ENCODE measurements around the gene ITPKB. TPM values are rescaled to one million over a fixed set of nuclear protein-coding genes. Genes with fewer than 3 reads are reported as not detected.

The ITPKB gene
- polyA plus RNA-seq (2012; rRNA removed): 1.8 and 2.4 TPM in 2 replicates
- polyA plus RNA-seq (2012; cell fraction: cytosol; rRNA removed): 1.0 and 1.7 TPM in 2 replicates
- polyA plus RNA-seq (2012; cell fraction: nucleus; rRNA removed): 3.5 and 3.6 TPM in 2 replicates

DNA sequence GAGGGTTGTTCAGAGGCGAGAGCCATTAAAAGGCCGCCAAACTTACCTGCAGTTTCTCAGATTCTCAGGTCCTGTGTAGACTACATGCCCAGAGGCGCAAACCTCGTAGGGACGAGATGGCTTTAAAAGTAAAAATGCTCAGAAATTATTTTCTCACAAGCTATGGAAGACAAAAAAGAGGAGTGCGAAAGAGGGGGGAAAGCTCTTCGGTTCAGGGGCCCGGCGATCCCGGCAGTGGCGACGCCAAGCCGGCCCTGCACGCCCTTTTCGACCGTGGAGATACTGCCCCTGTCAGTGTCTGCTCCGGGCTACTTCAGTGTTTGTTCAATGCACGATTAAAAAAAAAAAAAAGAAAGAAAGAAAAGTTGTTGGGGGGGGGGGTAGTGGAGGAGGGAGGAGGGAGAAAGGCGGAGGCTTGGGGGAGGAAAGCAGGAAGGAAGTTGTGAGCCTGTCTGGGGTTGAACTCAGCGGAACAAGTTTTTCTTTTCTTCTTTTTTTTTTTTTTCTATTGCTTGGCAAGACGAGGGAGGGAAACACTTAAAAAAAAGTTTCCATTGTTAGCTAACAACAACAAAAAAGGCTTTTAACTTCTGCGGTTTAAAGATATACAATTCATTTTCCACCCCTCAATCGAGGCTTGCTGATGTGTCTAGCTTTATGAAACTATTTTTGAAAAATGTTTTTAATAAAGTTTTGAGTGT lies at the start of gene ITPKB:
ITPKB (minus strand) TSS at position 288 of the 701 bp plus-strand sequence. CDS start 1,824 bp downstream, outside the sequence.
- 0 out of 2 replicates have a peak, but pooled peaks cover 3% of the 10 kb centered on the region for H3K9me2 ChIP-seq
- no peaks in the 10 kb centered on the region for H3K27me3 ChIP-seq (ENCODE audit: insufficient read depth)
- peaks cover 4 to 13% of the 10 kb centered on the region in 2 experiments; a peak in 3 of 4 replicates for H3K4me1 ChIP-seq (ENCODE audit: control insufficient read depth in 1 of 2, insufficient read depth in 2 of 2, low read depth in 1 of 2, low read length in 1 of 2)
- H3K79me2 ChIP-seq (ENCODE audit: insufficient read depth): no peaks in the 10 kb centered on the region
- peak within 1 kb of the TSS; percentile 99 for H3K4me2 ChIP-seq
- H2AFZ ChIP-seq (ENCODE audit: low read depth): peak within 1 kb of the TSS; percentile 100
- peak within 1 kb of the TSS; percentile 70 for H3K9ac ChIP-seq
- H3K36me3 ChIP-seq (replicated peaks in 1 of 2; ENCODE audit: control insufficient read depth in 1 of 2, insufficient read depth in 2 of 2, low read length in 1 of 2): peaks cover 0 to 7% of the 10 kb centered on the region in 2 experiments
- peak; percentile 38 for DNase-seq
- no peaks in the 10 kb centered on the region for H3F3A ChIP-seq (replicated peaks; ENCODE audit: insufficient read depth)
- ChIA-PET POLR2A (no interaction called here), CTCF (interaction anchor here (1.2 to 3.1 kb wide), 2 partner anchors 88 to 105 kb away, joined by 3 to 13 read pairs; no protein-coding TSS in a partner anchor)
- peak within 1 kb of the TSS; percentile 65 to 80 for H3K4me3 ChIP-seq (ENCODE audit: low read depth in 2 of 2, low read length in 1 of 2)
- H4K20me1 ChIP-seq (ENCODE audit: insufficient read depth): no peaks in the 10 kb centered on the region
- 0 out of 2 replicates have a peak, but pooled peaks cover 8% of the 10 kb centered on the region for H3K9me3 ChIP-seq
- peak; percentile 59; the same call in 1 of the 2 replicates for TF ChIP-seq SIN3A (IDR thresholded peaks at IDR 0.05; ENCODE audit: borderline replicate concordance, low read depth, low read length)
- TF ChIP-seq TAF1 (IDR thresholded peaks at IDR 0.05; ENCODE audit: borderline replicate concordance, low read depth, low read length): 0 out of 2 replicates have a peak, but pooled peaks have one; percentile 29
- TF ChIP-seq NFIC (IDR thresholded peaks at IDR 0.05; ENCODE audit: borderline replicate concordance): no peak
- peak; percentile 62; the same call in 1 of the 2 replicates for TF ChIP-seq GABPA (IDR thresholded peaks at IDR 0.05; ENCODE audit: low read depth)
- H3K27ac ChIP-seq (ENCODE audit: low read depth in 2 of 2, low read length in 1 of 2): peak within 1 kb of the TSS; percentile 50 to 68
- 10% methylated on average over 23 of the region's 23 CpGs for whole genome bisulfite sequencing (ENCODE audit: low lambda C conversion rate)

DNA sequence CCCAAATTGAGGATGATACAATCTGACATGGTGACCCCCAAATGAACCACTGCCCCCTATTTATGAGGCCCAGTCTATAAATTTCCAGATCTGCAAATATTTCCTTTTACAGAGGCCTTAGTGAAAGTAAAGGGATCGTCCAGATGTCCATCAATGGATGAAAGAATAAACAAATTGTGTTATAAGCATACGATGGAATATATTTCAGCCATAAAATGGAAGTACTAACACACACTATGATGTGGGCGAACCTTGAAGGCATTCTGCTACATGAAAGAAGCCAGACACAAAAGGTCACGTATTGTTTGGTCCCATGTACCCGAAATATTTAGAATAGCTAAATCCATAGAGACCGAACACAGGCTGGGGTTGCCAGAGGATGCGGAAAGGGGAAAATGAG lies 48.6 kb upstream of the ITPKB start:
- WGBS (ENCODE audit: low lambda C conversion rate): 64% methylated on average over 7 of the region's 7 CpGs
- Histone ChIP-seq H3K27ac (ENCODE audit: low read depth in 2 of 2, low read length in 1 of 2) (no peak overlapping the region), H3K9me2 (no peaks in the 10 kb centered on the region), H2AFZ (ENCODE audit: low read depth) (no peak overlapping the region), H3F3A (replicated peaks; ENCODE audit: insufficient read depth) (no peaks in the 10 kb centered on the region), H3K4me2 (no peak overlapping the region), H3K9me3 (no peaks in the 10 kb centered on the region), H3K36me3 (replicated peaks in 1 of 2; ENCODE audit: control insufficient read depth in 1 of 2, insufficient read depth in 2 of 2, low read length in 1 of 2) (no peaks in the 10 kb centered on the region), H3K27me3 (ENCODE audit: insufficient read depth) (peaks cover 7% of the 10 kb centered on the region; the same call in 1 of the 2 replicates), H4K20me1 (ENCODE audit: insufficient read depth) (no peaks in the 10 kb centered on the region), H3K79me2 (ENCODE audit: insufficient read depth) (no peaks in the 10 kb centered on the region), H3K4me3 (ENCODE audit: low read depth in 2 of 2, low read length in 1 of 2) (no peak overlapping the region), H3K9ac (no peak overlapping the region), H3K4me1 (ENCODE audit: control insufficient read depth in 1 of 2, insufficient read depth in 2 of 2, low read depth in 1 of 2, low read length in 1 of 2) (no peaks in the 10 kb centered on the region)
- ChIA-PET POLR2A (no interaction called here), CTCF (no interaction called here)
- TF ChIP-seq TEAD4 (IDR thresholded peaks at IDR 0.05; ENCODE audit: borderline replicate concordance, insufficient read depth) (no peak), MEF2A (IDR thresholded peaks at IDR 0.05; ENCODE audit: borderline replicate concordance, low read depth) (no peak), GABPA (IDR thresholded peaks at IDR 0.05; ENCODE audit: low read depth) (no peak), MXI1 (IDR thresholded peaks at IDR 0.05; ENCODE audit: low read depth, low read length) (no peak), EP300 (IDR thresholded peaks at IDR 0.05; ENCODE audit: borderline replicate concordance in 1 of 2, low read depth in 1 of 2, low read length in 1 of 2) (no peak), RAD21 (IDR thresholded peaks at IDR 0.05; ENCODE audit: low read length) (no peak), POLR2AphosphoS5 (IDR thresholded peaks at IDR 0.05; ENCODE audit: low read depth, low read length) (no peak), JUND (IDR thresholded peaks at IDR 0.05) (no peak)
- TF ChIP-seq, protein P1, sequence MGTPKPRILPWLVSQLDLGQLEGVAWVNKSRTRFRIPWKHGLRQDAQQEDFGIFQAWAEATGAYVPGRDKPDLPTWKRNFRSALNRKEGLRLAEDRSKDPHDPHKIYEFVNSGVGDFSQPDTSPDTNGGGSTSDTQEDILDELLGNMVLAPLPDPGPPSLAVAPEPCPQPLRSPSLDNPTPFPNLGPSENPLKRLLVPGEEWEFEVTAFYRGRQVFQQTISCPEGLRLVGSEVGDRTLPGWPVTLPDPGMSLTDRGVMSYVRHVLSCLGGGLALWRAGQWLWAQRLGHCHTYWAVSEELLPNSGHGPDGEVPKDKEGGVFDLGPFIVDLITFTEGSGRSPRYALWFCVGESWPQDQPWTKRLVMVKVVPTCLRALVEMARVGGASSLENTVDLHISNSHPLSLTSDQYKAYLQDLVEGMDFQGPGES (IDR thresholded peaks at IDR 0.05; ENCODE audit: low read depth, low read length): no peak
- TF ChIP-seq, protein P2, sequence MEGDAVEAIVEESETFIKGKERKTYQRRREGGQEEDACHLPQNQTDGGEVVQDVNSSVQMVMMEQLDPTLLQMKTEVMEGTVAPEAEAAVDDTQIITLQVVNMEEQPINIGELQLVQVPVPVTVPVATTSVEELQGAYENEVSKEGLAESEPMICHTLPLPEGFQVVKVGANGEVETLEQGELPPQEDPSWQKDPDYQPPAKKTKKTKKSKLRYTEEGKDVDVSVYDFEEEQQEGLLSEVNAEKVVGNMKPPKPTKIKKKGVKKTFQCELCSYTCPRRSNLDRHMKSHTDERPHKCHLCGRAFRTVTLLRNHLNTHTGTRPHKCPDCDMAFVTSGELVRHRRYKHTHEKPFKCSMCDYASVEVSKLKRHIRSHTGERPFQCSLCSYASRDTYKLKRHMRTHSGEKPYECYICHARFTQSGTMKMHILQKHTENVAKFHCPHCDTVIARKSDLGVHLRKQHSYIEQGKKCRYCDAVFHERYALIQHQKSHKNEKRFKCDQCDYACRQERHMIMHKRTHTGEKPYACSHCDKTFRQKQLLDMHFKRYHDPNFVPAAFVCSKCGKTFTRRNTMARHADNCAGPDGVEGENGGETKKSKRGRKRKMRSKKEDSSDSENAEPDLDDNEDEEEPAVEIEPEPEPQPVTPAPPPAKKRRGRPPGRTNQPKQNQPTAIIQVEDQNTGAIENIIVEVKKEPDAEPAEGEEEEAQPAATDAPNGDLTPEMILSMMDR (IDR thresholded peaks at IDR 0.05): no peak
- TF ChIP-seq, protein P3, sequence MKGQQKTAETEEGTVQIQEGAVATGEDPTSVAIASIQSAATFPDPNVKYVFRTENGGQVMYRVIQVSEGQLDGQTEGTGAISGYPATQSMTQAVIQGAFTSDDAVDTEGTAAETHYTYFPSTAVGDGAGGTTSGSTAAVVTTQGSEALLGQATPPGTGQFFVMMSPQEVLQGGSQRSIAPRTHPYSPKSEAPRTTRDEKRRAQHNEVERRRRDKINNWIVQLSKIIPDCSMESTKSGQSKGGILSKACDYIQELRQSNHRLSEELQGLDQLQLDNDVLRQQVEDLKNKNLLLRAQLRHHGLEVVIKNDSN (IDR thresholded peaks at IDR 0.05; ENCODE audit: borderline replicate concordance, low read depth): no peak
- TF ChIP-seq, protein P4, sequence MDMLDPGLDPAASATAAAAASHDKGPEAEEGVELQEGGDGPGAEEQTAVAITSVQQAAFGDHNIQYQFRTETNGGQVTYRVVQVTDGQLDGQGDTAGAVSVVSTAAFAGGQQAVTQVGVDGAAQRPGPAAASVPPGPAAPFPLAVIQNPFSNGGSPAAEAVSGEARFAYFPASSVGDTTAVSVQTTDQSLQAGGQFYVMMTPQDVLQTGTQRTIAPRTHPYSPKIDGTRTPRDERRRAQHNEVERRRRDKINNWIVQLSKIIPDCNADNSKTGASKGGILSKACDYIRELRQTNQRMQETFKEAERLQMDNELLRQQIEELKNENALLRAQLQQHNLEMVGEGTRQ (IDR thresholded peaks at IDR 0.05; ENCODE audit: borderline replicate concordance, low read depth, low read length): no peak
- no peak for DNase-seq
